Nephron progenitor cell (in vitro differentiated cells): Measurements from ENCODE around the gene YAE1.

Experiments used
- DNase-seq: peaks from one replicate; pipeline ENCODE4 v3.0.0; 2021
- H3K27ac Mint-ChIP-seq: 2 replicates; pipeline ENCODE4 v1.8.0; 2021; ENCODE audit warnings: mild to moderate bottlenecking, moderate library complexity, mixed read lengths
- H3K27me3 Mint-ChIP-seq: 2 replicates; pipeline ENCODE4 v1.8.0; 2021; ENCODE audit warnings: mild to moderate bottlenecking, low read depth, mixed read lengths; ENCODE audit not compliant: poor library complexity
- H3K36me3 Mint-ChIP-seq: 2 replicates; pipeline ENCODE4 v1.8.0; 2021; ENCODE audit warnings: low read depth, mixed read lengths
- H3K4me1 Mint-ChIP-seq: 2 replicates; pipeline ENCODE4 v1.8.0; 2021; ENCODE audit warnings: mixed read lengths
- H3K4me3 Mint-ChIP-seq: 2 replicates; pipeline ENCODE4 v1.8.0; 2021; ENCODE audit warnings: mild to moderate bottlenecking, moderate library complexity, mixed read lengths
- H3K9me3 Mint-ChIP-seq: 2 replicates; pipeline ENCODE4 v1.8.0; 2021; ENCODE audit warnings: mild to moderate bottlenecking, moderate library complexity, mixed read lengths
- TF ChIP-seq, protein P1 (sequence below): fragments of 200-600 bp; sonication (generic); IDR thresholded peaks from 2 replicates; pipeline ENCODE4 v1.5.0; 2021; ENCODE audit warnings: antibody characterized with exemption

Gene YAE1

DNA sequence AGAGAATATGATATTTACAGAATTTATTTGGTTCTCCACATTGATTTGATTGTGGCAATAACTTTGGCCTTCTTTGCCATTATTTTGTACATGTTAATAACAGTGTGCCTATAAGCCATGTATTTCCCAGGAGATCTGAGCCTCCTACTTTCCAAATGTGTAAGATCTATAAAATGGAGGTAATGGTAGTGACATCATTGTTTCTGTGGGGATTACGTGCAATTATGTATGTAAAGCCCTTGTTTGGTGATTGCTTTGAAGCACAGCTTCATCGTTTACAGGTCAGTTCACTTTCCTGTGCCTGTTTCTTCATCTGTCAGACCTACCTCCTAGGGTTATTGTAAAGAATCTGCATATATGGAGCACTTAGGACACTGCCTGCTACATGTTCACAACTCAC is 17.3 kb downstream of the YAE1 start:
- DNase-seq, result no peak
- TF ChIP-seq, protein P1, sequence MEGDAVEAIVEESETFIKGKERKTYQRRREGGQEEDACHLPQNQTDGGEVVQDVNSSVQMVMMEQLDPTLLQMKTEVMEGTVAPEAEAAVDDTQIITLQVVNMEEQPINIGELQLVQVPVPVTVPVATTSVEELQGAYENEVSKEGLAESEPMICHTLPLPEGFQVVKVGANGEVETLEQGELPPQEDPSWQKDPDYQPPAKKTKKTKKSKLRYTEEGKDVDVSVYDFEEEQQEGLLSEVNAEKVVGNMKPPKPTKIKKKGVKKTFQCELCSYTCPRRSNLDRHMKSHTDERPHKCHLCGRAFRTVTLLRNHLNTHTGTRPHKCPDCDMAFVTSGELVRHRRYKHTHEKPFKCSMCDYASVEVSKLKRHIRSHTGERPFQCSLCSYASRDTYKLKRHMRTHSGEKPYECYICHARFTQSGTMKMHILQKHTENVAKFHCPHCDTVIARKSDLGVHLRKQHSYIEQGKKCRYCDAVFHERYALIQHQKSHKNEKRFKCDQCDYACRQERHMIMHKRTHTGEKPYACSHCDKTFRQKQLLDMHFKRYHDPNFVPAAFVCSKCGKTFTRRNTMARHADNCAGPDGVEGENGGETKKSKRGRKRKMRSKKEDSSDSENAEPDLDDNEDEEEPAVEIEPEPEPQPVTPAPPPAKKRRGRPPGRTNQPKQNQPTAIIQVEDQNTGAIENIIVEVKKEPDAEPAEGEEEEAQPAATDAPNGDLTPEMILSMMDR, result no peak
- no peak overlapping the region for H3K27ac Mint-ChIP-seq
- peaks cover 28% of the 10 kb centered on the region for H3K4me1 Mint-ChIP-seq
- no peaks in the 10 kb centered on the region for H3K9me3 Mint-ChIP-seq
- H3K4me3 Mint-ChIP-seq, result no peak overlapping the region
- no peaks in the 10 kb centered on the region for H3K27me3 Mint-ChIP-seq
- H3K36me3 Mint-ChIP-seq, result peaks cover 12% of the 10 kb centered on the region

DNA sequence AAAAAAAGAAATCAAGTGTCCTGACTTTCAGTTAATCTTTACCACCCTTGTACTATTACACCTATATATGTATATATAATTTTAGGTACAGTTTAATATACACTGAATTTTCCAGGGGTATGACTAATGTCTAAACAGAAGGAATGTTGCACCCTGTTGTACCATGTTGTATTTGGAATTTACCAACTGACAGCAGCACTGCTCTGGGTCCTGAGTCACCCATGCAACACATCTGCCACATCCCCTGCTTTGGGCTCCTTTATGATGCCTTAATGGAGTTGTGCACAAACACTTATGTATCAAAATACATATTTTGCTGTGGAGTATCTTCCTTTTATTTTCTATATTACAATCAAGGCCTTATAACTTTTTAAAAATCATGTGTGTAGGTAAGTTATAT is 21.2 kb downstream of the YAE1 start:
- Mint-ChIP-seq H3K27me3 (no peaks in the 10 kb centered on the region), H3K36me3 (peaks cover 6% of the 10 kb centered on the region), H3K9me3 (peaks cover 4% of the 10 kb centered on the region), H3K4me3 (no peak overlapping the region), H3K27ac (no peak overlapping the region), H3K4me1 (peaks cover 20% of the 10 kb centered on the region)
- TF ChIP-seq, protein P1, result no peak
- DNase-seq, result no peak

- H3K36me3 Mint-ChIP-seq, result peaks cover 6% of the 10 kb centered on the region
- no peak for DNase-seq
- H3K4me1 Mint-ChIP-seq, result peaks cover 12% of the 10 kb centered on the region
- peaks cover 4% of the 10 kb centered on the region for H3K9me3 Mint-ChIP-seq
- no peaks in the 10 kb centered on the region for H3K27me3 Mint-ChIP-seq
- TF ChIP-seq, protein P1, result no peak
- no peak overlapping the region for H3K4me3 Mint-ChIP-seq
- no peak overlapping the region for H3K27ac Mint-ChIP-seq
These were observed 22.2 kb downstream of the YAE1 start for GRCh38 chr7:39588416-39588815.

- TF ChIP-seq, protein P1, result no peak
- Mint-ChIP-seq H3K9me3 (peaks cover 13% of the 10 kb centered on the region), H3K27ac (no peak overlapping the region), H3K4me3 (no peak overlapping the region), H3K4me1 (peaks cover 6% of the 10 kb centered on the region), H3K36me3 (peaks cover 6% of the 10 kb centered on the region), H3K27me3 (no peaks in the 10 kb centered on the region)
- no peak for DNase-seq
These were observed 23.3 kb downstream of the YAE1 start for GRCh38 chr7:39589323-39590111.

DNA sequence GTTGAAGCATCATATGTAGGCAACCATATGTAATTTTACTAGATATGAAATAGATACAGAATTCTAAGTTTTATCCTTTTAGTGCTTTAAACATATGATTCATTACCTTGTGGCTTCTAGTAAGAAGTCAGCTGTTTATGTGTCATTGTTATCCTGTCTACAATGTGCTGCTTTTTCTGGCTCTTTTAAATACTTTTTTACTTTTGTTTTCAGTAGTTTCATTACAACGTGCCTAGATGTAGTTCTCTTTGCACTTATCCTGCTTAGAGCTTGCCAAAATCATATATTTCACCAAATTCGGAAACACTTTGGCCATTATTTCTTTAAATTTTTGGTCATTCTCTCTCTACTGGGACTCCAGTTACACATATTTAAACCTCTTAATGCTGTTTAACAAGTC is 26.4 kb downstream of the YAE1 start:
- Mint-ChIP-seq H3K36me3 (no peaks in the 10 kb centered on the region), H3K4me1 (peaks cover 6% of the 10 kb centered on the region), H3K9me3 (peaks cover 18% of the 10 kb centered on the region), H3K4me3 (no peak overlapping the region), H3K27ac (no peak overlapping the region), H3K27me3 (peaks cover 8% of the 10 kb centered on the region)
- DNase-seq, result no peak
- TF ChIP-seq, protein P1, result no peak
